Activated T-cell treated with anti-CD3 and anti-CD28 coated beads, Interleukin-2, amount 50 U/mL, for 72 hours (primary cell): ENCODE measurements around the gene MKNK2. TPM values are rescaled to one million over a fixed set of nuclear protein-coding genes. Genes with fewer than 3 reads are reported as not detected.
"Not testable (repeated sequence)": the region's sequence is repeated elsewhere in the genome, so short reads cannot be mapped to it uniquely, and the experiment has no call there.

Experiments
- ATAC-seq, 2 donors: fragments of 150-1000 bp; cut with Tn5 transposase; replicated peaks in 1 of 2; 2 replicates each; pipeline ENCODE4 v1.10.0; 2021; ENCODE audit warnings: moderate library complexity in 2 of 2, mild to moderate bottlenecking in 1 of 2
- DNase-seq, 2 donors: peaks; one replicate each; pipeline ENCODE4 v3.0.0; 2021 to 2022; ENCODE audit warnings: mixed read lengths in 1 of 2
- H3K27ac Mint-ChIP-seq: one replicate; pipeline ENCODE4 v1.8.0; 2022; ENCODE audit warnings: mild to moderate bottlenecking, moderate library complexity, mixed read lengths
- H3K27me3 Mint-ChIP-seq: one replicate; pipeline ENCODE4 v1.8.0; 2022; ENCODE audit warnings: low read depth, mixed read lengths
- H3K36me3 Mint-ChIP-seq, 2 donors: one replicate each; pipeline ENCODE4 v1.8.0; 2022; ENCODE audit warnings: mixed read lengths in 2 of 2, mild to moderate bottlenecking in 1 of 2; ENCODE audit not compliant: insufficient read depth in 2 of 2
- H3K4me1 Mint-ChIP-seq: one replicate; pipeline ENCODE4 v1.8.0; 2022; ENCODE audit warnings: low read depth, mixed read lengths
- H3K4me3 Mint-ChIP-seq, 2 donors: one replicate each; pipeline ENCODE4 v1.8.0; 2022; ENCODE audit warnings: mild to moderate bottlenecking in 2 of 2, mixed read lengths in 2 of 2, moderate library complexity in 2 of 2
- H3K9me3 Mint-ChIP-seq, 2 donors: one replicate each; pipeline ENCODE4 v1.8.0; 2022; ENCODE audit warnings: mixed read lengths in 2 of 2
- total RNA-seq, 2 donors: library from RNA; stranded (reverse); gene quantifications; one replicate each; pipeline ENCODE4 v1.2.3, GENCODE V29; 2022

Gene MKNK2
- total RNA-seq, 2 donors from 2014 or later, result 120 to 121 TPM

DNA sequence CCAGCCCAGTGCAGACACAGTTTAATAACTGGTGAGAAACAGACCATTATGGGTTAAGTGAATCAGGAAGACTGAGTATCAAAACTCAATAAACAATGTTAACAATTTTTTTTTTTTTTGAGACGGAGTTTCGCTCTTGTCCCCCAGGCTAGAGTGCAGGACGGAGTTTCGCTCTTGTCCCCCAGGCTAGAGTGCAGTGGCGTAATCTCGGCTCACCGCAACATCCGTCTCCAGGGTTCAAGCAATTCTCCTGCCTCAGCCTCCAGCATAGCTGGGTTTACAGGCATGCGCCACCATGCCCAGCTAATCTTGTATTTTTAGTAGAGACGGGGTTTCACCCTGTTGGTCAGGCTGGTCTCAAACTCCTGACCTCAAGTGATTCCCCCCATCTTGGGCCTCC lies 62.6 kb downstream of the MKNK2 start:
- not testable (repeated sequence) for H3K36me3 Mint-ChIP-seq, H3K4me3 Mint-ChIP-seq, H3K27ac Mint-ChIP-seq, ATAC-seq, H3K27me3 Mint-ChIP-seq, DNase-seq, H3K9me3 Mint-ChIP-seq, H3K4me1 Mint-ChIP-seq

Other genes with a start within 250 kb of the MKNK2 start
- 10 to 100 TPM; 12.1 to 12.8 TPM for gene ATP8B3, start 239.0 kb downstream of the MKNK2 start, total RNA-seq
- 10 to 100 TPM; 41.4 to 46.5 TPM for gene REXO1, start 202.8 kb downstream of the MKNK2 start, total RNA-seq
- 10 to 100 TPM; 26.4 to 27.5 TPM for gene KLF16, start 187.7 kb downstream of the MKNK2 start, total RNA-seq
- gene ABHD17A, start 165.7 kb downstream of the MKNK2 start, total RNA-seq, result 10 to 100 TPM; 84.2 to 92.1 TPM
- gene ADAT3, start 145.8 kb downstream of the MKNK2 start, total RNA-seq, result 1 to 10 TPM; 4.2 to 4.5 TPM
- gene SCAMP4, start 145.8 kb downstream of the MKNK2 start, total RNA-seq, result 10 to 100 TPM; 36.5 to 42.6 TPM
- gene CSNK1G2, start 110.1 kb downstream of the MKNK2 start, total RNA-seq, result 10 to 100 TPM; 63.7 to 66.5 TPM
- gene BTBD2, start 35.5 kb downstream of the MKNK2 start, total RNA-seq, result 10 to 100 TPM; 48.7 to 56.2 TPM
- 100 to 1,000 TPM; 129 to 134 TPM for gene MOB3A, start 45.1 kb upstream of the MKNK2 start, total RNA-seq
- gene IZUMO4, start 45.7 kb upstream of the MKNK2 start, total RNA-seq, result 10 to 100 TPM; 28.5 to 36.9 TPM
- gene AP3D1, start 100.3 kb upstream of the MKNK2 start, total RNA-seq, result 100 to 1,000 TPM; 111 to 114 TPM
- 10 to 100 TPM; 50.4 to 55.4 TPM for gene DOT1L, start 112.7 kb upstream of the MKNK2 start, total RNA-seq
- gene PLEKHJ1, start 185.1 kb upstream of the MKNK2 start, total RNA-seq, result 10 to 100 TPM; 67.4 to 92.7 TPM
- 100 to 1,000 TPM; 146 to 147 TPM for gene SF3A2, start 185.6 kb upstream of the MKNK2 start, total RNA-seq
- gene AMH, start 198.1 kb upstream of the MKNK2 start, total RNA-seq, result 1 to 10 TPM; 4.6 to 10.0 TPM
- gene JSRP1, start 205.2 kb upstream of the MKNK2 start, total RNA-seq, result 1 to 10 TPM in 1 of 2 donors, under 1 TPM in 1; 0.72 to 1.6 TPM
- gene PEAK3, start 230.9 kb upstream of the MKNK2 start, total RNA-seq, result under 1 TPM in 1 of 2 donors, not detected in 1; 0.09 TPM